ENCODE results near the gene EEPD1. TPM values are rescaled to one million over a fixed set of nuclear protein-coding genes. Genes with fewer than 3 reads are reported as not detected.

EEPD1 gene
- total RNA-seq, 1 donor from 2014 or later = 8.7 TPM

DNA sequence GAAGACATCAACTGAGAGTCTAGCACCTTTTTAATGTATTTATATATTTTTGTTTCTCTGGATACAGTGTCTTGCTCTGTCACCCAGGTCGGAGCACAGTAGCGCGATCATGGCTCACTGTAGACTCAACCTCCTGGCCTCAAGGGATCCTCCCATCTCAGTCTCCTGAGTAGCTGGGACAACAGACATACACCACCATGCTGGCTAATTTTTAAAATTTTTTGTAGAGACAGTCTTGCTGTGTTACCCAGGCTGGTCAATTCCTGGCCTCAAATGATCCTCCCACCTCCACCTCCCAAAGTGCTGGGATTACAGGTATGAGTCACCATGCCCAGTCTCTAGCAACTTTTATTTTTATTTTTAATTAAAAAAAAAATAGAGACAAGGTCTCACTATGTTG, 185.2 kb downstream of the EEPD1 start:
- no peak for DNase-seq (ENCODE audit: low read depth)
- Histone ChIP-seq H3K4me3 (ENCODE audit: low read depth, low read length) (no peak overlapping the region), H3K27me3 (ENCODE audit: control insufficient read depth, insufficient read depth, low read length) (no peaks in the 10 kb centered on the region), H3K36me3 (ENCODE audit: control insufficient read depth, insufficient read depth, low read length) (no peaks in the 10 kb centered on the region)
- TF ChIP-seq, protein P1, sequence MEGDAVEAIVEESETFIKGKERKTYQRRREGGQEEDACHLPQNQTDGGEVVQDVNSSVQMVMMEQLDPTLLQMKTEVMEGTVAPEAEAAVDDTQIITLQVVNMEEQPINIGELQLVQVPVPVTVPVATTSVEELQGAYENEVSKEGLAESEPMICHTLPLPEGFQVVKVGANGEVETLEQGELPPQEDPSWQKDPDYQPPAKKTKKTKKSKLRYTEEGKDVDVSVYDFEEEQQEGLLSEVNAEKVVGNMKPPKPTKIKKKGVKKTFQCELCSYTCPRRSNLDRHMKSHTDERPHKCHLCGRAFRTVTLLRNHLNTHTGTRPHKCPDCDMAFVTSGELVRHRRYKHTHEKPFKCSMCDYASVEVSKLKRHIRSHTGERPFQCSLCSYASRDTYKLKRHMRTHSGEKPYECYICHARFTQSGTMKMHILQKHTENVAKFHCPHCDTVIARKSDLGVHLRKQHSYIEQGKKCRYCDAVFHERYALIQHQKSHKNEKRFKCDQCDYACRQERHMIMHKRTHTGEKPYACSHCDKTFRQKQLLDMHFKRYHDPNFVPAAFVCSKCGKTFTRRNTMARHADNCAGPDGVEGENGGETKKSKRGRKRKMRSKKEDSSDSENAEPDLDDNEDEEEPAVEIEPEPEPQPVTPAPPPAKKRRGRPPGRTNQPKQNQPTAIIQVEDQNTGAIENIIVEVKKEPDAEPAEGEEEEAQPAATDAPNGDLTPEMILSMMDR (IDR thresholded peaks at IDR 0.05; ENCODE audit: insufficient read depth, low read length, poor library complexity, severe bottlenecking) = no peak

GRCh38 chr7:36343548-36343947, 190.5 kb downstream of the EEPD1 start:
- H3K4me3 ChIP-seq (ENCODE audit: low read depth, low read length) = no peak overlapping the region
- no peak for DNase-seq (ENCODE audit: low read depth)
- TF ChIP-seq, protein P1 (IDR thresholded peaks at IDR 0.05; ENCODE audit: insufficient read depth, low read length, poor library complexity, severe bottlenecking) = no peak
- no peaks in the 10 kb centered on the region for H3K36me3 ChIP-seq (ENCODE audit: control insufficient read depth, insufficient read depth, low read length)
- H3K27me3 ChIP-seq (ENCODE audit: control insufficient read depth, insufficient read depth, low read length) = no peaks in the 10 kb centered on the region

DNA sequence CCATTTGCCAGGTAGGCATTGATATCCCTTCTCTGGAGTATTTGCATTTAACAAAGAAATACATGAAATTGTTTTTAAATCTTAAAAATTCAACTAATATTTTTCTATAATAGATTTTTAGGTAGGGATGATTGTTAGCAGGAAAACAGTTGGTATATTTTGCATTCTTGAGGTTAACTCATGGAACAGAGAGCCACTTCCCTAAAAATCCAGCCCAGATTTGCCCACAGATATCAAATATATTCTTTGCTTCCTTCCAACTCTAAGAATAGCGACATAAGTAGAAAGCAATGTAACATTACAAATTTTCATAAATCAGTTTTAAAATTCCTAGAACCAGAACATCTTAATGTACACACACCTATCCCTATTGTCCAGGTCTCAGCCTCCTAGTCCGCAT, 191.6 kb downstream of the EEPD1 start:
- DNase-seq (ENCODE audit: low read depth) = no peak
- Histone ChIP-seq H3K4me3 (ENCODE audit: low read depth, low read length) (no peak overlapping the region), H3K27me3 (ENCODE audit: control insufficient read depth, insufficient read depth, low read length) (no peaks in the 10 kb centered on the region), H3K36me3 (ENCODE audit: control insufficient read depth, insufficient read depth, low read length) (no peaks in the 10 kb centered on the region)
- TF ChIP-seq, protein P1 (IDR thresholded peaks at IDR 0.05; ENCODE audit: insufficient read depth, low read length, poor library complexity, severe bottlenecking) = no peak

GRCh38 chr7:36346260-36346831, 193.3 kb downstream of the EEPD1 start:
- no peaks in the 10 kb centered on the region for H3K27me3 ChIP-seq (ENCODE audit: control insufficient read depth, insufficient read depth, low read length)
- H3K4me3 ChIP-seq (ENCODE audit: low read depth, low read length) = no peak overlapping the region
- DNase-seq (ENCODE audit: low read depth) = no peak
- no peaks in the 10 kb centered on the region for H3K36me3 ChIP-seq (ENCODE audit: control insufficient read depth, insufficient read depth, low read length)
- TF ChIP-seq, protein P1 (IDR thresholded peaks at IDR 0.05; ENCODE audit: insufficient read depth, low read length, poor library complexity, severe bottlenecking) = no peak

DNA sequence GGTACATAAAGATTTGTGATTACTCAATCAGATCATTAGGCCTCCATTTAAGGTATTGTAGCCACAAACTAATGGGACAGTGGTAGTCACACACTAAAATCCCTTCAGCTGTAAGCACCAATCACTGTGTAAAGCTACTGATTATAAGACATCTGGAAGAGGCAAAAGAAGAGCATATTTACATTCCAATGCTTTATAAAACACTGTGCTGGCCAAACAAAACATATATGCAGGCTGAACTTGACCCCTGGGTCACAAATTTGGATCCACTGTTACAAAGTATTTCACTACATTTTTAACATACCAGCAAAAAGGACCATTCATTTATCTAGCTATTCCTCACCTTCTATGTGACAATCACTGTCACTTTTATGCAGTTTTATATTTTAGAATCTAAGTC, 195.2 kb downstream of the EEPD1 start:
- no peak overlapping the region for H3K4me3 ChIP-seq (ENCODE audit: low read depth, low read length)
- TF ChIP-seq, protein P1 (IDR thresholded peaks at IDR 0.05; ENCODE audit: insufficient read depth, low read length, poor library complexity, severe bottlenecking) = no peak
- no peaks in the 10 kb centered on the region for H3K36me3 ChIP-seq (ENCODE audit: control insufficient read depth, insufficient read depth, low read length)
- no peaks in the 10 kb centered on the region for H3K27me3 ChIP-seq (ENCODE audit: control insufficient read depth, insufficient read depth, low read length)
- DNase-seq (ENCODE audit: low read depth) = no peak

DNA sequence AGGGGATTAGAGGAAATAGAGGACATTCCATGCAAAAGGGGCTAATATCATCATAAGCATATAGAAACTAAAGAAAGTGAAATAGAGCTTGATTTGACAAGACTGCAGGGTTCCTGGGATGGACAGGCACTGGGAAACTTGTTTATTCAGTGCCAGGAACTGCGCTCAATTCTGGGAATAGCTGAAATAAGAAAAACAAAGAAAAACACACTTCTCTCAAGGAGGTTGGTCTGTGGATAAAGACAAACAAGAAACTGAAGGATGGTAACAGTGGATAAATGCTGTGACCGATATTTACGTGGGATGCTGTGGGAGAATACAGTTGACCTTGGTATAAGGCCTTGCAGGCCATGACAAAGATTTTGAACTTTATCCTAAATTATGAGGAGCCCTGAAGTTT, 195.7 kb downstream of the EEPD1 start:
- no peak overlapping the region for H3K4me3 ChIP-seq (ENCODE audit: low read depth, low read length)
- no peaks in the 10 kb centered on the region for H3K27me3 ChIP-seq (ENCODE audit: control insufficient read depth, insufficient read depth, low read length)
- H3K36me3 ChIP-seq (ENCODE audit: control insufficient read depth, insufficient read depth, low read length) = no peaks in the 10 kb centered on the region
- no peak for DNase-seq (ENCODE audit: low read depth)
- TF ChIP-seq, protein P1 (IDR thresholded peaks at IDR 0.05; ENCODE audit: insufficient read depth, low read length, poor library complexity, severe bottlenecking) = no peak
